GM19328 (cell line): ENCODE data around the gene ZNF277.

Source experiments
- ATAC-seq: cut with Tn5 transposase; IDR thresholded peaks from one replicate; pipeline ENCODE4 v1.9.1; 2021; ENCODE audit warnings: mild to moderate bottlenecking, moderate library complexity; ENCODE audit not compliant: unreplicated experiment

The ZNF277 gene

DNA sequence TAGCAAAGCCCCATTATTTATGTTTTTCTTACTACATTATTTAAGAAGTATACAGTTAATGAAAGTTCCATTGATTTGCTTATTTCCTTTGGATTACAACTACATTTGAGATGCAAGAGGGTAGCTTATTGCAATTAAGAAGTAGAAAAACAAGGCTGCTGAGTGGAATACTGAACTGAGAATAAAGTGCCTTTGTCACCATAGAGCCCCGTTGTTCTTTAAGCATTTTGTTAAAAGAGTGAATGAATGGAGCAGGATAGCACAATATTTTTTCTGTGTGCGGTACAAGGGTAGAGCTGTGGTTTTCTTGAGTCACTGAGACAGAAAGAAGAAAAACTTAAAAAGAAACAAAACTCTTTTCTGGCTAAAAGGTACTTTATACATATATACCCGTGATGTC, 45.6 kb downstream of the ZNF277 start:
- ATAC-seq: no peak

DNA sequence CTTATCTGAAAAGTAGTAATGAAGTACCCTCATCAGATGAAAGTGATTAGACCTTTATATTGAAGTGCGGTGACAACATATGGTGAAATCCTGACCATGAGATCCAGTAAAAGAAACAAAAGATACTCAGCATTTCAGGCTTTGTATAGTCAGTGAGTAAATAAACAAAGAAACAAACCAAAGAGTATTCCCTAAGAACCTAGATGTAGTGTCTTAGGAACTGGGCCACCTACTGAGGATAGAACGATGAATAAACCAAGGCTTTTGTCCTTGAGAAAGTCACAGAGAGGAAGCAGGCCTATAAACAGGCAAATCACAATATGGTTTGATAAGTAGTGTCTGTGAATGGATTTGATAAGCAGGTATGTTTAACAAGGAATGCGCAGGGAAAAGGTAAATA, 46.2 kb downstream of the ZNF277 start:
- no peak for ATAC-seq

DNA sequence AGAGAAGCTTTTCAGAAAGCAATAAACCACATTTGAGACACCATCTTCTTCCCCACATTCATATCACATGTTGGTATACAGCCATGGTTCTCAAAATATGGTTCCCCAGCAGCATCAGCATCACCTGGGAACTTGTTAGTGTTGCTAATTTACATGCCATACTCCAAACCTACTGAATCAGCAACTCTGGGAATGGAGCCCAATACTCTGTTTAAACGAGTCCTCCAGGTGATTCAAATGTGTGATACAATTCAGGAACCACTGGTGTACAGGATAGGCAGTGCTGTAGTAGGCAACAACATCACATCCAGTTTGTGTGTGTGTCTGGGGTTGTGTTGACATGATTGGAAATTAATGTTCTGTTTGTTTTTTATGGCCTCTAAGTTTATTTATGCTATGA, 47.7 kb downstream of the ZNF277 start:
- ATAC-seq: no peak

DNA sequence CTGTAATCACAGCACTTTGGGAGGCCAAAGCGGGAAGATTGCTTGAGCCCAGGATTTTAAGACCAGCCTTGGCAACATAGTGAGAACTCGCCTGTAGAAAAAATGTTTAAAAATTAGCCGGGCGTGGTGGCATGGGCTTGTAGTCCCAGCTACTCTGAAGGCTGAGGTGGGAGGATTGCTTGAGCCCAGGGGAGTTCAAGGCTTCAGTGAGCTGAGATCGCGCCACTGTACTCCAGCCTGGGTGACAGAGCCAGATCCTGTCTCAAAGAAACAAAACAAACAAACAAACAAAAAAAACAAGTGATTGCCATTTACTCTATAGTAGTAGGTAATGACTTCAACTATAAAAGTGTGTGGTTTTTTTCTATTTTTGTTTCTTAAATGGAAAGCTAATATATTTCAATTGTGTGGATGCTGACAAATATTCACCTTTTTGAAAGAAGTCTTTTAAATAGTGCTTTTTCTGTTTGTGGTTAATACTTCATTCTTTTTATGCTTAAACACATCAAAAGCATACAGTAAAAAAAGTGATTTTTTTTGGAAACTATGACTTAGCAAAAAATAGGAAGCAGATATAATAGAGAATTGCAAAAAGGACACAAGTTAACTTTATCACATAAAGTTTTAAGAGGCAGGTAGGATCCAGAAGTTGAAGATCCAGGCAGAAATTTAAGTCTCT, 48.4 kb downstream of the ZNF277 start:
- no peak for ATAC-seq

DNA sequence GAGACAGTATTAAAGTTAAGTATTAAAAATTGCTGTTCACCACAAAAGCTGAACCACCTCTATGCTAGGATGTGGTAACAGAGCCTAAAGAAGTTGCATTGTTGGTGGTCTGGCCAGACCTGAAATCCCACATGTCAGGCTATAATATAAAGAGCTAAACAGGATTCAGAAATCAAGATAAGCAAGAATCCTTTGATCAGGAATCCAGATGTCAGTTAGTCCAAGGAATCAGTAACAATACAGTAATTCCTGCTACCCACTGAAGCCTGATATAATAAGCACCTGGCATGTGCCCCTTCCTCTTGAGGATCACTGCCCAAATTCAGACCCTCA, 48.9 kb downstream of the ZNF277 start:
- no peak for ATAC-seq

DNA sequence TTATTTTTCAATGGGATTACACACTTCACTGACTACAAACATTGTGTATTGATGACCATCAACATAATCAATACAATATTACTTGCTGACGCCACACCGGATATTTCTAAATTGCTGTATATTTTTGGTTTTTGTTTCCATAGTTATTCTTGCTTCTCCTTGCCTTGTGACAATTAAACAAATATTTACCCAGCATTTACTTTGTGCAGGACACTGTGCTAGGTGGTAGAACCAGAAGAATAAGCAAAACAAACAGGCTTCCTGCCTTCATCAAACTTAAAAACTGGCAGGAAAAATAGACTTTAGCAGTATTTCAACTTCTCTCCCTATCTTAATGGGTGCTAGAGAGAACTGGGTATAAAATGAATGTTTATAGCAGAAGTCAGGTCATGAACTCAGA, 50.6 kb downstream of the ZNF277 start:
- no peak for ATAC-seq

DNA sequence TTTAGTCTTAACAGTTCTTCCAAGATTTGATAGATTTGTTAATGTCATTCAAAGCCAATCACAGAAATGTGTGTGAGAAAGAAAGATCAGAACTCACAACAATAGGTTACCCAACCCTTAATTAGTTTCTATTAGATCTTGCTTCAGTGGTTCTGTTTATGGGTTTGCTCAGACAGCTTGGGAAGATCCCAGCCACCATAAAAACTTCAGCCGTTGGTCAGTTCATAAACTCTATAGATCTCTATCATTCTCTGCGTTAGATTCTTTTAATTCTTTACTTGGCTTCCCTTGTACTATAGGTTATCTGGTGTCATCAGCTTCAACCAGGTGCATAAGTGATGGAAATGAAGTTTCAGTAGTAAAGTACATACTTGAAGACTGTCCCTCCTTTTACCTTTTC, 54.4 kb downstream of the ZNF277 start:
- ATAC-seq: no peak

DNA sequence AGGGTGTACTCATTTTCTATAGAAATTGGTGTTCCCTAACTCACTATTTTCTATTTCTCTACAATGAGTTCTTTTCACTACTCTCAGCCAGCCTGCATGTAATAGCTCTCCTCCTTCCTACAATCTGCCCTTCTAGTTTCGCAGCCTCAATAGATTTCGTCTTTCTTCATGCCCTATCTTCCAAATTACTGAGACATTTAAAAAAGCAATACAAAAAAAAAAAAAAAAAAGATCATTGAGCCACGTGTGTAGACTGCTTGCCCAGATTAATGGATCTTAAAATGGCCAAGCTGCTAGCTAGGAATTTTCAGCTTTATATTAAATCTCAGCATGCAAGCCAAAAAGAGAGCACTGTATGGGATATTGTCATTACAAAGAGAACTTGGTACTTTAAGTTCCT, 55.5 kb downstream of the ZNF277 start:
- ATAC-seq: no peak

DNA sequence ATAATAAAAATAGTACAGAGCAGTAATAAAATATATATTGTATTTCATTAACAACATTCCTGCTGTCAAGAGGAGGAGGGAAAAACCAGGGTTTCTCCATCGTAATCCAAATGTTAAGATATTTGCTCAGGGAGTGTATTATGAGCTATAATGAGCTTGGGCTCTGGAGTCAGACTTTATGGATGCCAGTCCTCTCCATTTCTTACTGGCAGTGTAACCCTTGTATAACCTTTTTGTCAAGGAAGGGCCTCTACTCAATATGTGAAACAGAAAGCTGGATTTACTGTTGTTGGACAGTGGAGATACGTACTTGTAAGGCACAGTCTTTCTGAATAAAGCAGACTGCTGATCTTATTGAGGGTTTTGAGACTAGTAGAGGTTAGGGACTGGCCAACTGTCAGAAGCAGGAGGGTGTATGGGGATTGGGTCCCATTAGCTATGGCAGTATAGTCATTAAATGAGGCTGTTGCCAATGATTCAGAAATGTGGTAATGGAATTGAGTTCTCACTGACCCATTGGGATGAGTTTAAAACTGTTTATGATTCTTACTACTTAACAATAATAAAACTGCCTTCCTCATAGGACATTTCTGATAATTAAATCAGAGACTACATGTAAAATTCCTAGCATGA, 56.5 kb downstream of the ZNF277 start:
- ATAC-seq: no peak

DNA sequence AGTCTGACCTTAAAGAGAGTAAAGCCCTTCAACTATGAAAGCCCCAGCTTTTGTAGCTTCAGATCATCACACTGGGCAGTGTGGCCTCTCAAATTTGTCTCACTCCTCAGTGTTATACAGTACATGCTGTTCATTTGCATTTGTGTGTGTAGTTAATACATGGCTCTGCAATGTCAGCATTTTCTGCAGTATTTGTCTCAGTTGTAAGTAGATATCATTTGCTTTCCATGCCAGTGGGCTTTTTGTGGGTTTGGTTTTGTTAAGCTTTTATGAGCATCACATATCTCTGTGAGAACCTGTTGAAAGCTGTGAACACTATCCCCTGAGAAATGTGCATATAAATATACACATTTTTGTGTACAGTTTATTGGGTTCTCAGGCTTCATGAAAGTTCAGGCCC, 57.0 kb downstream of the ZNF277 start:
- no peak for ATAC-seq

DNA sequence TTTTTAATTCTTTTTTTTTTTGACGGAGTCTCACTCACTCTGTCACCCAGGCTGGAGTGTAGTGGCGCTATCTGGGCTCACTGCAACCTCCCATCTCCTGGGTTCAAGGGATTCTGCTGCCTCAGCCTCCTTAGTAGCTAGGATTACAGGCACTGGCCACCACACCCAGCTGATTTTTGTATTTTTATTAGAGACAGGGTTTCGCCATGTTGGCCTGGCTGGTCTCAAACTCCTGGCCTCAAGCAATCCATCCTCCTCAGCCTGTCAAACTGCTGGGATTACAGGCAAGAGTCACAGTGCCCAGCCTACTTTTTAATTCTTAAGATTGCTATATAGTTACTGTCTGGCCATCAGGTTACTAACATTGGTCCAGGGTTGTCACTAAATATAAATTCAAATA, 59.6 kb downstream of the ZNF277 start:
- ATAC-seq: no peak

DNA sequence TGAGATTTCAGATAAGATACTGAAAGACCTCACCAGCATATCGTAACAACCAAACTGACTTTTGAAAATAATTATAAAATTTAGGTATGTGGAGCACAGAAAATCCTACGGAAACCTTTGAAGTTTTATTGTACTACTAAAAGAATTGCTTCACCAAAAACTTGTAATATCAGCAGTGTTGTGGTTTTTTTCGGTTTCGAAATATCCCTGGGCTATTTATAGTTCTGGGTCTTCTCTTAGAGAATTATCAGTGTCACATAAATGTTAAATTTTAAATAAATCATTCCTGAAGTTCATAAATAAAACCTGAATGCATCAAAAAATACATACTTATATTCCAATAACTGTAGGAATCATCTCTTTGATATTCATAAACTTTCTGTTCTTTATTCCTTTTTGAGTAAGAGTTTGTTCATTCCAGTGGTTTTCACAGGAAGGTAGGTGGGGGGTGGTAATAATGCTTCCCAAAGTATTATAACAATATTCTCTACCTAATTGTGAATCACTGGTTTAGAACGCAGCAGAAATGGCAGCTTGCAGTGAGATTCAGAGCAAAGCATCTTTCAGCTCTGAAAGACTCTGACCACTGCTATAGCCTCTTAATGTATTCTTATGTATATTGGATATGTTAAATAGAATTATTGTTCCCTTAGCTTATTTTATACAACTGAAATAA, 60.2 kb downstream of the ZNF277 start:
- no peak for ATAC-seq

DNA sequence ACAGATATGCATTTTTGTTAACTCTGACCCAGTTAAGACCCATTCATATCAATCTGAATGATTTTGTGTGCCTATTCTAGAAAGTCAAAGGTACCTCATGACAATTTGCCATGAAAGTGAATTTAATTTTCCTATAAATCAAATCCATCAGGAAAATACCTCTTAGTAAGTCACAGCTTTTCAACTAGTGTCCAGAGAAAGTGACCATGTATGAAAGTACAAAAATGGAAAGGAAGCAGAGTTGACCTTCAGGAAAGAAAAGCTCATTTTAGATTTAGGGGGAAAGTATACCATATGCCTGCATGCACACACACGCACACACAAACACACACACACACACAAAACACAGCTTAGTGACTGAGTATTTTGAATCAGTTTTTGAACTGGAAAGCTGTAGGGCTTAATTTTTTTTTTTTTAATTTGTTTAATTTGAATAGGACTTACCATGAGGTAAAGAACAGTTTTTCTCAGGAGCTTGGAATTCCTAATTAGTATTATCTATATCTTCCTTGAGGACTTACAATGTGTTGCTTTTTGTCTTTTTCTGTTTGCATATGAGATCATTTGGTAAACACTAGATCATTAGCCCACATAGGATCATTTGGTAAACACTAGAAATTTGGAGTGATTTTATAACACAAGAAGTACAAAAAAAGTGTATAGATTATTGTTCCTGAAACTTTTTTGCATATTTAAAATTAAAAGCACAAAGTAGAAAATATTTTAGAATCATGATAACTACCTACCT, 61.6 kb downstream of the ZNF277 start:
- ATAC-seq: no peak

DNA sequence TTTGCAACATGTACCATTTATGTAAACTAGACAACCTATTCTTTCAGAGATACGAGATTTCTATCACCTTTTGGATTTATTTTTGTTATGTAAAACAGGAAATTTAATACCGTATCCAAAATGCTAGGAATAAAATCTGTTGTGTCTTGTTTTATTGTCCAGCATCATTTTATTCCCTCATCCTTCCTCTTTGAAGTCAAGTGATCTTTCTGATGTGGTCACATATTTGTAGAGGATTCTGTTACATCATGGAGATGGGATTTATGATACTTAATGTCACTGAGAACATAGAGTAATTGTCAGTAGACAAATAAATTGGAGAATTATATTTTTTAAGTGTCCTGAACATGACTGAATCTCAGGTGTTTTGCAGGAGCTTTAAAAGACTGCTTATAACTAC, 64.7 kb downstream of the ZNF277 start:
- ATAC-seq: no peak

DNA sequence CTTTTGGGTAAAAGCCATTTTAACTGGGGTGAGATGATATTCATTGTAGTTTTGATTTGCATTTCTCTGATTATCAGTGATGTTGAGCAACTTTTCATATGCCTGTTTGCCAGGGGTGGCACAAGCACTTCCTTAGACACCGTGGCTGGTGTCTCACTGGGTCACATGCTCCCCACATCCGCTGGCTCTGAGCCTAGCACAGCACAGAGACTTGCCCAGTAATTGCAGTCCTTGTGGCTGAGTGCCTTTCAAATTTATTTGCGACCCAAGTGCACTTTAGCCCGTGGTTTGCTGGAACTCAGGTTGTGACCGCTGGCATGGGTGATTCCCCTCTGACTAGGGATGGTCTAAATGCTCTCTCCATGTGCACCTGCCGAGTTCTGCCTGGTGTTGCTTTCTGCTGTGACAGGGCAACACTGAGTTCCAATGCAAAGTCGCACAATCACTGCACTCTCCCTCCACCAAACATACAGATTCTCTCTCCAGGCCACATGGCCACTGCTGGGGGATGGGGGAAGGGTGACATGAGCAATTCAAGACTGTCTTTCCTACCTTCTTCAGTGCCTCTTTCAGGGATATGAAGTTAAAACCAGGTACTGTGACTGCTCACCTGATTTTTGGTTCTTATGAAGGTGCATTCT, 66.5 kb downstream of the ZNF277 start:
- no peak for ATAC-seq

DNA sequence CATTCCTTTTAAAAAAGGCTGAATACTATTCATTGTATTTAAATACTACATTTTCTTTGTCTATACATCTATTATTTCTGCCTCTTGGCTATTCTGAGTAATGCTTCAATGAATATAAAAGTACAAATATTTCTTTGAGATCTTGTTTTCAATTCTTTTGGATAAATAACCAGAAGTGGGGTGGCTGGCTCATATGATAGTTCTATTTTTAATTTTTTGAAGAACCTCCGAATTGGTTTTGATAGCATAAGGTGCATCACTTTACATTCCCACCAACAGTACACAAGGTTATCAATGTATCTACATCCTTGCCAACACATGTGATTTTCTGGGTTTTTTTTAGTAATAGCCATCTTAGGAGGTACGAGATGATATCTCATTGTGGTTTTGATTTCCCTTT, 72.5 kb downstream of the ZNF277 start:
- no peak for ATAC-seq

DNA sequence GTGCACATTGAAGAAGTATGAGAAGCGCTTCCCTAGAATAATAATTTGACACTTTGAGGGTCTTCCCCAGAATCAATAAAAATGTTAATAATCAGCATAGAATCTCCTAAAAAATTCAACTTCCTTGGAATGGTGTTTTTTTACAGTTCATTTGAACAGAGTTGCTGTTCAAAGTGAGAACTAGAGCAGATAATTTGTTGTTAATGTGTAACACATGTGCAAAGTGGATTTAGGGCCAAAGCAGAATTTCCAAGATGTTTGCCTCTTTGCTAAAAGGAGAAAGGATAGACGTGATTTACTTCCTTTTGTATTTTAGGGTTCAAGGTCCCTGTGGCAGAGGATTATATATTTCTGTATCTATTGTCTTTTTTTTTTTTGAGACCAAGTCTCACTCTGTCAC, 73.8 kb downstream of the ZNF277 start:
- ATAC-seq: no peak

DNA sequence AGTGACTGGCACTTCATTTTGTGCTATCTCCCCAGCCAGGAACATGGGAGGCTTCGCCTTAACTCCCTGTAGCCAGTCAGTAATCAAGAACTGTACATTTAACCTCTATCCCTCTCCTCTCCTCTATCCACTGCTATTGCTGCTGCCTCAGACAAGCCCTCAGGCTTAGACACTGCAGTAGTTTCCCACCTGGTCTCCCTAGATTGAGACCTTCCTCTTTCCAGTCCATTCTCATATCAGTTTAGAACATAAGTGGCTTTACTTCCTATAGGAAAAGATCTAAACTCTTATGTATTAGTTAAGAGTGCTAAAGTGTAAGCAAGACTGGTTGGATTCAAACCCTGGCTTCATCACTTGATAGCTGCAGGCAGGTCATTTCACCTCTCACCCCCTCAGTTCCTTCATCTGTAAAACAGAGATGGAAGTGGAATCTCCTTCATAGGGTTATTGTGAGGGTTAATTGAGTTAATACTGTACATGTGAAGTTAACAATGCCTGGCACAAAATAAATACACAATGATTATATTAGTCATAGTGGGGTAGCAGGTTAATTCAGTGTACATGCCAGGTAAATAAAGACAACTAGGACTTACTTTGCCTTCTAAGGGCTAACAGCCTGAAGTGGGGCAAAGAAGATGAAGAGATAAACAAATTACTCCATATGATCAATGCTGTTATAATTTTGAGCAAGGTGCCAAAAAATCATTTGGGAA, 76.1 kb downstream of the ZNF277 start:
- no peak for ATAC-seq

DNA sequence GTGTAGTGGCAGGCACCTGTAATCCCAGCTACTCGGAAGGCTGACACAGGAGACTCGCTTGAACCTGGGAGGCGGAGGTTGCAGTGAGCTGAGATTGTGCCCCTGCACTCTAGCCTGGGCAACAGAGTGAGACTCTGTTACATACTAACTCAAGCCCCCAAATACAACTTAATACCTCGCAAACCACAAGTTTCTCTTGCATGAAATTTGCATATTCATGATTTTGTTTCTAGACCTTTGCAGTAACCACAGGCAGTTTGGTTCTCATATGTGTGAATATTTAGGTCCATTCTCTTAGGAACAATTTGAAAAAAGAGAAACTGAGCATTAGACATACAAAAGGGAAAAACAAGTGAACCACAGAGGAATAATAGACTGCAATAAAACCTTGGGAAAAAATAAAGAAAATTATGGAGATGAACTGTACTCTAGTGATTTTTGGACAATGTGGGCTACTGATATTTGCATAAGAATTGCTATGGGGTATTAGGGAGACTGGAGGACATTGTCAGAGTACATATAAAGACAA, 77.0 kb downstream of the ZNF277 start:
- no peak for ATAC-seq

DNA sequence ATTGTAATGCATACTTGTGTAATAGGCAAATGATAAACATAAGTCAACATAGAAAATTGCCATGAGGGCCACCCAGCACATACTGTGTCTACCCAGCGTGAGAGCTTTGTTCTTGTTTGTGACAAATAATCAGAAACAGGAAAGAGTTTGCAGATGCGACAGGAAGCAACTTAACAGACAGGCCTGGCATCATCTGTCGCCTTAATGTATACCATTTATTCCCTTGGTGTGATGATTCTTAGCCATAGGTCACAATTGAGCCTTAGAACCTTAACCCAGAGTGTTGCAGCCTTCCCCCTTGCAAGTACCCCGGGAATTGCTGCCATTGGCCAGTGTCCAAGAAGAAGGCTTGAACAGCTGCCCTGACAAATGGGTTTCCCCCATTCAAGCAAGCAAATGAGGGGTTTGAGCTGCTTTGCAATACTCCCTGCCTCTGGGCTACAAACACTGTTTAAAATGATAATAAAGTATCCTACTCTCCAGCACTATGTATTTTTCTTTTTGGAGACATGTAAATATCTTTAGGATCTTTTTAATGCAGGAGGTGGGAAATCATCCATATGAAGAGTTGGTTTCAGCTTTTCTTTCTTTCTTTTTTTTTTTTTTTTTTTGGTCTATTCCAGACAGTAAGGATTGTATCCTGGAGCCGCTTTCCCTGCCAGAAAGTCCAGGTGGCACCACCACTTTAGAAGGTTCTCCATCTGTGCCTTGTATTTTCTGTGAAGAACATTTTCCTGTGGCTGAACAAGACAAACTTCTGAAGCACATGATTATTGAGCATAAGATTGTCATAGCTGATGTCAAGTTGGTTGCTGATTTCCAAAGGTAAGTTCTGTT, 80.0 kb downstream of the ZNF277 start:
- no peak for ATAC-seq
